RPMI8226 (cell line): ENCODE measurements around the gene PCNX2.
"Not testable (repeated sequence)": the region's sequence is repeated elsewhere in the genome, so short reads cannot be mapped to it uniquely, and the experiment has no call there.

Source experiments
- DNase-seq: peaks from one replicate; pipeline ENCODE4 v3.0.0-alpha.2; 2015

Gene PCNX2

DNA sequence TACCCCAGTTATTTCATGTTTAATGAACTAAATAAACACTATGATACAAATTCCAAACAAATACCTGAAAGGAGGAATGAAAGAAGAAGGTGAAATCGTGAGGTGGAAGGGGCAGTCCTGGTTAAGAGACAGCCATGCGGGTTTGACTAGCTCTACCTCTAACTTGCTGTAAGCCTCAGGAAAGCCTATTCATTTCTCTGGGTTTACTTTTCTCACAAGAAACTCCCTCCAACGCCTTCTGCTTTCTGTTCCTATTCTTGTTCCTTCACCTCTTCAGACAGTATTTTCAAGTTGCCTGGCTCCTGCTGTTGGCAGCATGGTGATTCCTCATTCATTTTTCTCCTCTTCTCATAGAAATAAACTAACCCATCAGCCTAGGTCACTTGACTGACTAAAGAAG, 252.7 kb downstream of the PCNX2 start:
- DNase-seq, result no peak

DNA sequence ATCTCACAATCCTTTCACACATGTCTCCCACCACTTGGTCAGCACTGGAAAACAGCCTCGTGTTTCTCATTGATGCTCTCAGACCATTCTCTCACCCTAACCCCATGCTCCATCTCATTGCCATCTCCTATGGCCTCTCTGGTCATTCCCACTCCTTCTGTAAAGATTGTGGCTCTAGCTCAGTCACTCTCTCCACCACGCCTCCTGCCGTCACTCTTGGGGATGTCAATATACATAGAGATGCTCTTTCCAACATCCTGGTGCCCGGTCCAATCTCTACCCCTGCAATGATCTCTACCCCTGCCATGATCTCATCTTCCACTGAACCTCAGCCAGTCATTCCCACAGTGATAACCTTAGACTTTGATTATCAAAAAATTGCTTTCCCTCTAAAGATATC, 255.0 kb downstream of the PCNX2 start:
- no peak for DNase-seq

DNA sequence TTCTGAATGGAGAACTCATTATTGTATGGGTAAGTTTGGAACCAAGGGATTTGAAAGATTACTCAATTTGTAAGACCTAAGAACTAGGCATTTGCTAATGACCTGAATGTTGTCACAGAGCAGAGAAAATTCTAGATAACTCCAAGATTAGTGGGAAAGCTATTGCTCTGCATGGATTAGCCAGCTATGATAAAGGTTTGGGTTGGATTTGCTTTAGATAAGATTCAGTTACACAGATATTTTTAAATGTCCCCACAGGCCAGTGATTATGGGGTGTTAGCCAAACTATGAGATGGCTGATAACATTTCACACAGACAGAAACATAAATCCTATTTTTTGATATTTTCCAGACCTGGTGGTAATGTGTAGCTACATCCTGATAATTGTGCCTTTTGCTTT, 256.9 kb downstream of the PCNX2 start:
- no peak for DNase-seq

DNA sequence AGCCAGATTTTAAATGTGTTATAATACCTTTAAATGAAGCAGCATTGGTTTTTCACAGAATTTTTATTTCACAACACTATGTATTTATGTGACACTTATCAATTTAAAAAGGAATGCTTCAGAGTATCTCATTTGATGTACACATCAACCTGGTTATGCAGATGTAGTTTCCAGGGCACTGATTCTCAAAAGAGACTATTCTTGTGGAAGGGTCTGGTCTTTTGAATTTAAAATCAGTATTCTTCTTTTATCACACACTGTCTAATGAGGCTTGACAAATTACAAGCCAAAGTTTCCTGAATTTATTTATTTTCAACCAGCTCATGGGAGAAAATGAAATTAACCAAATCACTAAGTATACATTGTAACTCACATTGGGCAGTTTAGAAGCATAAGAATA, 257.7 kb downstream of the PCNX2 start:
- DNase-seq, result no peak

DNA sequence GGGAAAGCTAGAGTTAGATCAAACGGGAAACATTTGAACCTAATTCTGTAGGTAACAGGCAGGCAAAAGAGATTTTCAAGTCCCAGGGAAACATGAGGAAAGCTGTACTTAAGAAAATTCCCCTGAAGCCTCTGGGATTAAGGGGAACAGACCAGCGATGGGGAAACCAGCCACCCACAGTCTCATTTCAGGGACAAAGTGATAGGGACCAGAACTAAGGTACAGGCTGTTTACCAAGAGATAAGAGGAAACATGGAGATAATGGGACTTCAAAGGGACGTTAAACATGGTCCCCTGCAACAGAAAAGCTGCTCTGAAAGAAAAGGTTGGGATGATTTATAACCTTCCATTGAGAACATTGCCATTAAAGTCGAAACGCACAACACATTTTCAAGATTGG, 260.7 kb downstream of the PCNX2 start:
- no peak for DNase-seq

DNA sequence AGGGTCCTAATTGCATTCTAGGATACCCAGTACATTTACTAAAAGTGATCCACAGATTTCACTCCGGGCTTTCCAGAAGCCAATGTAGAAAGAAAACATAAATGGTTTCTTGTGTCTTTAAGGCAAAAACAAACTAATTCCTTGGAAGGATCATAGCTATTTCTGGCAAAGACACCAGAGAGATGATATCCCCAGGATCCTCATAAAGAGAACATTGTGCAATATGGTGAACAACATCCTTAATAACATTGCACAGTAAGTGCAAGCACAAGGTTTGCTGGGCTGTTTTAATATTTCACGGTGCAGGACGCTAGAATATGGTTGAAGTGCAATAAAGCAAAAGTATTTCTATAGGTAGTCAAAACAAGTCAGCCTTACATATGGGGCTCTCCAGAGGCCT, 262.2 kb downstream of the PCNX2 start:
- no peak for DNase-seq

DNA sequence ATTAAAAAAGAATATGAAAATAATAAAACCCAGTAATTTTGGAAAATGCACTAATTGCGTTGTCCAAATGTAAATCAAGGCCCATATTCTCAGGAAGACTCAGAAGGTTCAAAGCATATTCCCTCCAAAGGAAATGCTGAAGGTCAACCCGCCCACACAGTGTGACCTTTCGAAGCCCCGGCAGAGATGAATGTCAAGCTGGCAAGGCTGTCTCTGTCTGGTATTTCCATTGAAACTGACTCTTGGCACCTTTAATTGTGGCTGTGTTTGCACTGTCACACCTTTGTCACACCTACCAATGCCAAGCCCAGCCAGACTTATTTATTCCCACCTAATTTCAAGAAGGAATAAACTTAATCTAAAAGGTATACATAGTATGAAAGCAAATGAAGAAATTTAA, 262.6 kb downstream of the PCNX2 start:
- DNase-seq, result no peak

DNA sequence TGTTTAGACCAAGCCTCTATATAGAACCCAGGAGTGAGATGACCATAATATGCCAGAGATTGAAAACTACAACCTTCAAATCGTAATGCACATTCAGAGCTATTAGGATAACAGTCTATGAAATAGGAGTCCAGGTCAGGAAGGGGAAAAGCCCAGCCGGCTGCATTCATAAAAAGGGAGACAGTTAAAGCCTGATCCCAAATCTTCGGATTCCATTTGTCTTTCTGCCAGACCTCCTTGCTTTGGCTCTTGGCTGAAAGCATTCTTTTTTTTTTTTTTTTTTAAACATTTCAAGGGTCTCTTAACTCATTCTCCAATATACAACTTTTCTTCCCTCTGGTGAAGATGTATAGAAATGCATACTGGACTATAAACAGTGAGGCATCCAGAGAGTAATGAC, 264.0 kb downstream of the PCNX2 start:
- DNase-seq, result no peak

DNA sequence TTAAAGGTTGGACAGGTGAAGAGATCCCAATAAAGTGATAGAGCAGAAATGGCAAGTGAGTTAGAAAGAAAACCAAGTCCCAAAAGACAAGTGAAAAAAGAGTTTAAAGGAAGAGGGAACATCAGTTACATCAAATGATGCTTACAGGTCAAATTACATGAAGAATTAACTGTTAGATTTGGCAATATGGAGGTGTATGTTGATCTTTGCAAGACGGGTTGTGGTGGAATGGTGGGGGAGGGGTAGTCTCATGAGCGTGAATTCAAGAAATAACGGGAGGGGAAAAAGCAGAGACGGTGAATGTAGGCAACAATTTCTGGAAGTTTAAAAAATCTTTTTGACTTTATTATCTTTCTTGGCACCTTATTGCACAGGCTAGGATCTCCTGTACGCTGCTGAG, 268.5 kb downstream of the PCNX2 start:
- DNase-seq, result no peak

DNA sequence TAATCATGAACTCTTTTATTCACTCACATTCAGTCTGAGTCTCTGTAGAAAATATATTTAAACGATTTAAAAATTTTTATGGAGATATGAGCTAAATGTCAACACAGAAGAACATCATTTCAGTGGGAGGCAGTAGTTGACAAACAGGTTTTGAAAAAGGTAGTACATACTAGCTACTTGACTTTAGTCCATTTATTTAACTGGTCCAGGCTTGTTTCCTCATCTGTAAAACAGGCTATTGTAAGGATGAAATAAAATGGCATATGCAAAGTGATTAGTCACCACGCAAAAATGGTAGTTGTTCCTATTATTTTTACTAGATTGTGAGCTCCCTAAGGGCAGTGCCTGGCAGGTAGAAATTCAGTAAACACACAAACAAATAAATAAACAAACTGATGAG, 270.0 kb downstream of the PCNX2 start:
- no peak for DNase-seq

DNA sequence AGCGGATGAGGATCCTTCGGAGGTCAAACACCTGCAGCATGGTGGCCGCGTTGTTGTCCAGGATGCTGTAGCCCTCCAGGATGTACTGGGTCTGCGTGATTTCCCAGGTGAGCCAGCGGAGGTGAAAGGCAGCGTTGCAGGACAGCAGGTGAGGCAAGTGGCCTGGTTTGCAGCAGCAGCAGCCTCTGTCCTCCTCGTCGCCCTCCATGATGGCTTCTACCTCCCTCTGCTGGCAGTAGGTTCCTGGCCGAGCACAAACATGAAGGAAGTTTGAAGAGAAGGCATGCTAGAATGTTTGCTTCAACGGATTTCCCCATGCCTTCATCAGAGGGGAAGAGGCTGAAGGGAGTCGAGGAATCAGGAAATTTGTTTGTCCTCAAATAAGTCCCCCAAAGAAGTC, 270.4 kb downstream of the PCNX2 start:
- peak; percentile 70 for DNase-seq

DNA sequence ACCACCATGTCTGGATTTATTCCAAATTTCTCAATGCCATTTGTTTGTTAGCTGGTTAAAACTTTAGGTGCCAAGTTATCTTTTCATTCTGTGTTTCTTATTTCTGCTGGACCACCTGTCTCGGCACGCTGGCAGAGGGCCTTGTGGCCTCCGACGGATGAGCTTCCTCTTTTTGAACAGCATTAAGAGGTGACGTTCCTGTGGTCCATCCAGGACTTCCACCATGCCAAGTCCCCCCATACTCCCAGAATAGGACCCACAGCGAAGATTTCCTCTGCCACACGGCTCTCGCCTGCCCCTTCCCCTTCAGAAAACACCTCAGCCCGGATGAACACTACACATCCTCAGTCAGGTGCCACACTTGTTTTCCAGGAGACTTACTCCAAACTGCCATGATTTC, 271.3 kb downstream of the PCNX2 start:
- DNase-seq, result no peak

DNA sequence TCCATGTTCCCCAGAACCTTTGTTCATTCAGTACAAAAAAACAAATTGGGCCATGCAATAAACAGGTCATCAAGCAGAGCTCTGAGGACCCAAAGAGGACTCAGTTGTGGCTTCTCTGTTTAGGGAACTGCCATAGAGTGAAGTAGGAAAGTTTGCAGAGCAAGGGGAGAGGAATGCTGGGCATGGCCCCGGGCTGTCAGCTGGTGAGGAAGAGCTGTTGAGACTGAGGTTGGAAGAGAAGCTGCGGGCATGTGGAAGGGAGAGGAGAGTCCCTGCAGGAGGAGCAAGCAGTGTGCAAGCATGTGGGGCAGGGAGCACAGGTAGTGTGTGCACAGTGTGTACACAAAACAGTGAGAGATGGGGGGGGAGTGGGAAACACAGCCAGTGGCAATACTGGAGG, 273.3 kb downstream of the PCNX2 start:
- no peak for DNase-seq

DNA sequence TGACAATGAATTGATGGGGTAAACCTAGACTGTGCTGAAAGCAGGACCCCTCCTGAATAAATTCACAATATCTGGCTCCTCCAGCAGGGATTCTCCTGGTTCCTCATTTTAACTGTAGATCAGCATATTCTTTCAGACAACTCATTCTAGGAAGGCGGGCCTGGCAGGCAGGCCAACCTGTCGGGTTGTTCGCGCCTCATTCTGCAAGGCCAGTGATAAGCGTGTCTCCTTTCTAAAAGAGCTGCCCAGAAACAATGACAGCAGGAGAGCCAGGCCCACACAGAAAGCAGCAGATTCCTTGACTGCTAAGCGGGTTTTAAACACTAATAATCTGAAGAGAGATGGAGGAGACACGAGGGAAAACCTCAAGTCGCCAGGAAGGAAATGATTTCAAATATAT, 275.1 kb downstream of the PCNX2 start:
- no peak for DNase-seq

DNA sequence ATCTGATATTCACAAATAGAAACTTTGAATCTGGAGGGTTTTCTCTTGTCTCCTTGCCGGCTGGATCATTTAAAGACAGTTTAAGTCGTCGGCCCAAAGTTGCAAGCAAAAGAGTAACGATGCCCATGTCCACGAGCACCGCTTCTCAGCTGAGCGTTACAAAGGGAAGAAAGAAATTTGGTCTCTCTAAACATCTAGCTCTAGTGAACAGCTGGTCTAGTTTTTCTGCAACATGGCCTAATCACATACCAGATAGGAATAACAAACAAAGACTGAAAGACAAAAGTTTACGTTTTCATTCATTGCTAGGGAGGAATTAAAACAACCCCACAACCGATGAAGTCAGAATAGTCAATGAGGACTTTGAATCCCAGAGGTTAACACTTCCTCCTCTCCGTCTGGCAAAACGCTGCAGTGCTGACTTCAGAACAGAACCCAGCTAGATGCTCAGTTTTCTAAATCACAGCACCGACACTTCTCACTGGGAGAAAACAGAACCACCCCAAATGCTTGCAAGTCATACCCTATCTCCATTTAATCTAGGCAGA, 275.7 kb downstream of the PCNX2 start:
- no peak for DNase-seq

DNA sequence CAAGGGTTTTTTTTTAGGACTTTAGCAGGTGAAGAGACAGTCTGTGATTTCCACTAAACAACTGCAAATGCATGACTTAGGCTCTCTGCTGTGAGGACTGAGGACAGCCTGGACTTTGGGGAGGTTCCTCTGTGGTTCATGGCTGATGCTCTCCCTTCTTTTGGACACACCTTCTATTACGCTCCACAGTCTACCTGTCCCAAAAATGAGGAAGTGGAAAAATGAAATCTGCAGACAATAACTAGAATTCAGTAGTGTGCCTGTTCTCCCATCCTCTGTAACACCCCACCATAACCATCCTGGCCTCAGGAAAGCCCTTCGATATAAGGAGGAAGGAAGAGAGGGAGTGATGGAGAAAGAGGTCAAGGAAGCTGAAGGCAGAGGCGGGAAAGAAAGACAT, 276.4 kb downstream of the PCNX2 start:
- peak; percentile 13 for DNase-seq

DNA sequence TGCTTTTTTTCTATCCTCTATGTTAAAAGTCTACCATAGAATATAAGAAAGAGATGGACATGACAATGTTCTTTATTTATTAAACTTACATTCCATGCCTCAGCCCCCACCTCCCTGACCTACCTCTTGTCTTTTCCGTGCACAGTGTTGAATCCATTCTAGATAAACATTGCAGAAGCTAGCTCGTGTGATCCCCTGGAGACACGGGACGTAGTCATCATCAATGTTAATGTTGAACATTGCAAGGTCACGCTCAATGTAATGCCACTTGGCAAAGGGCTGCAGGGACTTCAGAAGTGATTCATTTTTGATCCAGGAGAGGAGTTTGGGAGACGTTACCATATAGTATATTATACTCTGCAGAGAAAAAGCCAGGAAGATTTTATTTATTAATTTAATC, 278.7 kb downstream of the PCNX2 start:
- DNase-seq, result no peak

DNA sequence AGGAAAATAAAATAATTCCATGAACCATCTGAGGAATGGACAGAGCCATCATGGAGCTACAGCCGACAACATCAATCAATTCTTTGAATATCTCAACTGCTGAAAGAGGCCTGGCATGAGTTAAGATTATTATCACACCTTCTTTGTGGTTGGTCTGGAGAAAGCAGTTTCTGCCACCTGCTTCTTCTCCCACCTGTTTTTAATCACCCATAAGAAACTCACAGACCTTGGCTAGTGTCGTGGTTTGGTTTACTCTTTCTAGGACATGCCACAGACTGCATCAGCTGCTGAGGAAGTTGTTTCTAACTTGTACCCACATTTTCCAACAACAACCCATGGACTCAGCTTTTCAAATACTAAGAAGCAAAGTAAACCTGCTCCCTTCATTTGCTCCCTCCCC, 279.6 kb downstream of the PCNX2 start:
- peak; percentile 63 for DNase-seq

DNA sequence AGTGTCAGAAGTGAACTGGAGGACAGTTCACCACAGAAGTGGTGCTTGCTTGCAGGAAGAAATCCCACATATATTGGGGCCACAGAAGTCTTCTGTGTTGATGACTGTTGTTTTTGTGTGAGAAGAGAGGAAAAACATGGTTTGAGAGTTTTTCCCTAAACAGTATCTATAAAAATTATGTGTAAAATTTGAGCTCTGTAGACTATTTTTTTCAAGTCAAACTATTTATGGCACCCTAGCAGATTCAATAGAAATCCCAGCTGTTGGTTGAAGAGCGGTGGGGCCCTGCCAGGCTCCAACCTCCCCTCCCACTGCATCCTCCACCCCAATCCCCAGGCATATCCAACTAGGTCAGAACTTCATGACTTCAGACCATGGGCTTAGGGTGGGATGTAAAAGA, 283.5 kb downstream of the PCNX2 start:
- no peak for DNase-seq

DNA sequence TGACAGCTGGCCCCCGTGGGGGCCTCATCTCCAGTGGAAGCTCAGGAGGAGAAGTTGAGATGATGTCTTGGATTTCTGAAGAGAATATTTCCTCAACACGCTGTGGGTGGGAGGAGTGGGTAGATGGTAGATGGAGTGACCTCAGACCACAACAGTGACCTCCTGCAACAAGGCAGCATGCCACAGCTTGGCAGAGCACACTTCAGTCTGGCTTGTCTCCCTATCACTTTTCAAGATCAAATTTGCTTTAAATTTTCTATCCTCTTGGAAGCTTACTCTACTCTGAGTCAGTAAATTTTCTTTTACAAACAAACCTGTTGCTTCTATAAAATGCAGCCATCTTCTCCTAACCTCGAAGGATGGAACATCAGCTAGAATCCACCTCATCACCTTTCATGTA, 285.4 kb downstream of the PCNX2 start:
- no peak for DNase-seq

DNA sequence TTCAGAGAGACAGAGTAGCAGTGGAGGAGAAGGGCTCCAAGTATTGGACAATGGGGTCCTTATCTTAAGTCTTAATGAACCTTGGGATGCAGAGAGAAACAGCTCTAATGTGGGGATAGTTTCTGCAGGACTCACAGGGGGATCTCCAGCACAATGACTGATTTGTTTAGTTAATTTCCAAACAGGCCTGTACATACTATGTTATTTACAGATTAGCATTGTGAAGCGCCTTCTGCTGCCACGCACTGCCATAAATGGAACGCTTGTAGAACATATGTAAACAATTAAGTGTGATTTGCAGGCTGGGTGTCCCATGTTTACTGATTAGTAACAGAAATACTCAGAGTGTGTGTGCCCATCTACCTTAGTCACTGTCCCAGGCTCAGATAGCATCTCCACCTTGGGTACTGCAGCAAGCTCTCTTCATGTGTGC, 289.0 kb downstream of the PCNX2 start:
- DNase-seq, result no peak

DNA sequence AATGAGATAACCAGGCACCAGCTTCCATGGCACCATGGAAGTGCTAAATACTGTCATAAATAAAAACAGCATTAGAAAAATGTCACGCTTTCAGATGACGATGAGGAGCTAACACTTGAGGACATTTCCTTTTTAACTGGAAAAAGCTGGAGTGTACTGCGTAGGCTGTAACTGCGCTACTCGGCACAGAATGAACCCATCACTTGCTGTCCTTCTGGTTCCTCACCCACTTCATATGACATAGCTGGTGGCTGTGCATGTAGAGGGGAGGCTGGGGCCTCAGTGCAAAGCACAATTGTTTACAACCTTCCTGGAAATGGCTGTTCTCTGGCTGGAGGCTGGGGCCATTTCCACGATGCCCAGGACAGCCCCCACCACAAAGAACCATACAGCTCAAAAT, 289.4 kb downstream of the PCNX2 start:
- no peak for DNase-seq

DNA sequence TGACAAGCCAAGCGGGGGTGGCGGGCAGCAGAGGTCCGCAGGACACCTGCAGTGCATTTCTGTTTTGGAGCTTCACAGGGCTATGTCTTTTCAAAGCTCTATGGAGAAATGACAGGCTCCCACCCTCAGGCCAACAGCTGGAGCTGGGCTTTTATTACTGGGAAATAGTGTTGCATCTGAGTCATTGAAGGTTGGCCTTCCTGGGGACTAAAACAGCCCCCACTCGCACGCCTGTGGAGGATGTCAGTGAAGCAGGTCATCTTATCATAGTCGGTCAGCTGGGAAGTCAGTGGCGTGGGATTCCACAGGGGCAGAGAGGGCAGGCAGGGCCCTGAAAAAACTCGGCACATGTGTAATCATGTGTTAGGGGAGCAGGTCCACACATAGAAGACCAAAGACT, 289.8 kb downstream of the PCNX2 start:
- no peak for DNase-seq

DNA sequence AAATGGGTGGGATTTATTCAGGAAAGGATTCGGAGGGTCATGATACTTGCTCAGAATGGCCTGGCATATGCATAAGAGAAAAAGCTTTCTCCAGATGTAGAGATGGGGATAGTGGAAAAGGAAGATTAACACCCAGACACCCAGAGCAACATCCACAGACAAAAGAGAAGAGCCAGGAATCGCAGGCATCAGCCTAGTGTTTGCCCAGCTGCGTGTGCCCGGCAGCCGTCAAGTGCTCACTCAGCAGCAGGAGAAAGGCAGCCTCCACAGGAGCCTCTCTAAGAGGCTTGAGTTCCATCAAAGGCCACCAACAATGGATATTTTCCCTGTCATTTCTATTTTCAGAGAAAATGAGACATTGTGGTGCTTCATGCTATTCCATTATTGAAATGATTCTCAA, 290.4 kb downstream of the PCNX2 start:
- DNase-seq, result no peak

DNA sequence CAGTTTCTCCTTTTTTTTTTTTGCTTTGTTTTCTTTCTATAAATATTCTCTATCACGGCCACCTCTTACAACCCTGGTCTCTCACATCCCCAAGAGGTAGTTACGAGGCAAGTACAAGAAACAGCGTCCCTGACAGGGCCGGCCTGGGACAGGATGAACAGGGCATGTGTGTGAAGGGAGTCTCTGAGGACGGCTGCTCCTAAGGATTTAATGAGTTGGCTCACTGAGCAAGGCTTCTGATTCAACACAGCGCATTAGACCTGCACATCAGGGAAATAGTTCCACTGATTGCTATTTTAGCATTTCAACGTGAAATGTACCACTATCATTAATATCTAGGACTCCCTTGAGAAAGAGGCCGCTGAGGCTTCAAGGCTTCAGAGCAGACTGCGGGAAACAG, 291.1 kb downstream of the PCNX2 start:
- no peak for DNase-seq

DNA sequence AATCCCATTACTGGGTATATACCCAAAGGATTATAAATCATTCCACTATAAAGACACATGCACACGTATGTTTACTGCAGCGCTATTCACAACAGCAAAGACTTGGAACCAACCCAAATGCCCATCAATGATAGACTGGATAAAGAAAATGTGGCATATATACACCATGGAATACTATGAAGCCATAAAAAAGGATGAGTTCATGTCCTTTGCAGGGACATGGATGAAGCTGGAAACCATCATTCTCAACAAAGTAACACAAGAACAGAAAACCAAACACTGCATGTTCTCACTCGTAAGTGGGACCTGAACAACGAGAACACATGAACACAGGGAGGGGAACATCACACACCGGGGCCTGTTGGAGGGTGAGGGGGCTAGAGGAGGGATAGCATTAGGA, 291.9 kb downstream of the PCNX2 start:
- not testable (repeated sequence) for DNase-seq
